ENCODE data around the gene LIPA.

Gene LIPA

GRCh38 chr10:89279421-89279869 lies 27.9 kb upstream of the LIPA start:
- Mint-ChIP-seq H3K36me3 (ENCODE audit: low read depth) (no peaks in the 10 kb centered on the region), H3K4me3 (no peak overlapping the region), H3K4me1 (ENCODE audit: low read depth) (no peaks in the 10 kb centered on the region), H3K9me3 (no peaks in the 10 kb centered on the region), H3K27me3 (no peaks in the 10 kb centered on the region), H3K27ac (no peak overlapping the region)

- no peak overlapping the region for H3K27ac Mint-ChIP-seq
Measured at GRCh38 chr10:89278900-89279392, 27.4 kb upstream of the LIPA start.

GRCh38 chr10:89278034-89278535 lies 26.5 kb upstream of the LIPA start:
- Mint-ChIP-seq H3K27me3 (no peaks in the 10 kb centered on the region), H3K36me3 (ENCODE audit: low read depth) (no peaks in the 10 kb centered on the region), H3K4me3 (no peak overlapping the region), H3K9me3 (no peaks in the 10 kb centered on the region), H3K27ac (no peak overlapping the region), H3K4me1 (ENCODE audit: low read depth) (no peaks in the 10 kb centered on the region)

More at GRCh38 chr10:89278900-89279392, 27.4 kb upstream of the LIPA start:
- Mint-ChIP-seq H3K4me1 (ENCODE audit: low read depth) (no peaks in the 10 kb centered on the region), H3K27me3 (no peaks in the 10 kb centered on the region), H3K9me3 (no peaks in the 10 kb centered on the region), H3K36me3 (ENCODE audit: low read depth) (no peaks in the 10 kb centered on the region), H3K4me3 (no peak overlapping the region)

- no peaks in the 10 kb centered on the region for H3K36me3 Mint-ChIP-seq (ENCODE audit: low read depth)
- no peaks in the 10 kb centered on the region for H3K9me3 Mint-ChIP-seq
- H3K27me3 Mint-ChIP-seq, result no peaks in the 10 kb centered on the region
- no peak overlapping the region for H3K27ac Mint-ChIP-seq
- H3K4me1 Mint-ChIP-seq (ENCODE audit: low read depth), result no peaks in the 10 kb centered on the region
- no peak overlapping the region for H3K4me3 Mint-ChIP-seq
Measured at GRCh38 chr10:89275383-89275782, 23.8 kb upstream of the LIPA start.

- H3K27me3 Mint-ChIP-seq, result no peaks in the 10 kb centered on the region
- no peaks in the 10 kb centered on the region for H3K36me3 Mint-ChIP-seq (ENCODE audit: low read depth)
- no peaks in the 10 kb centered on the region for H3K4me1 Mint-ChIP-seq (ENCODE audit: low read depth)
- H3K9me3 Mint-ChIP-seq, result no peaks in the 10 kb centered on the region
- H3K27ac Mint-ChIP-seq, result no peak overlapping the region
- H3K4me3 Mint-ChIP-seq, result no peak overlapping the region
Measured at GRCh38 chr10:89274928-89275327, 23.4 kb upstream of the LIPA start.

GRCh38 chr10:89273680-89274079 lies 22.1 kb upstream of the LIPA start:
- H3K4me3 Mint-ChIP-seq, result no peak overlapping the region
- no peaks in the 10 kb centered on the region for H3K36me3 Mint-ChIP-seq (ENCODE audit: low read depth)
- H3K4me1 Mint-ChIP-seq (ENCODE audit: low read depth), result no peaks in the 10 kb centered on the region
- no peaks in the 10 kb centered on the region for H3K9me3 Mint-ChIP-seq
- H3K27ac Mint-ChIP-seq, result no peak overlapping the region
- no peaks in the 10 kb centered on the region for H3K27me3 Mint-ChIP-seq

- H3K36me3 Mint-ChIP-seq (ENCODE audit: low read depth), result no peaks in the 10 kb centered on the region
- no peak overlapping the region for H3K27ac Mint-ChIP-seq
- no peaks in the 10 kb centered on the region for H3K4me1 Mint-ChIP-seq (ENCODE audit: low read depth)
- H3K9me3 Mint-ChIP-seq, result no peaks in the 10 kb centered on the region
- no peak overlapping the region for H3K4me3 Mint-ChIP-seq
- no peaks in the 10 kb centered on the region for H3K27me3 Mint-ChIP-seq
Measured at GRCh38 chr10:89271532-89271931, 20.0 kb upstream of the LIPA start.

GRCh38 chr10:89270153-89270483 lies 18.5 kb upstream of the LIPA start:
- Mint-ChIP-seq H3K4me1 (ENCODE audit: low read depth) (no peaks in the 10 kb centered on the region), H3K4me3 (no peak overlapping the region), H3K36me3 (ENCODE audit: low read depth) (no peaks in the 10 kb centered on the region), H3K9me3 (no peaks in the 10 kb centered on the region), H3K27me3 (no peaks in the 10 kb centered on the region), H3K27ac (no peak overlapping the region)

- no peaks in the 10 kb centered on the region for H3K36me3 Mint-ChIP-seq (ENCODE audit: low read depth)
- no peaks in the 10 kb centered on the region for H3K9me3 Mint-ChIP-seq
- no peak overlapping the region for H3K27ac Mint-ChIP-seq
- no peaks in the 10 kb centered on the region for H3K27me3 Mint-ChIP-seq
- no peaks in the 10 kb centered on the region for H3K4me1 Mint-ChIP-seq (ENCODE audit: low read depth)
- no peak overlapping the region for H3K4me3 Mint-ChIP-seq
Measured at GRCh38 chr10:89269433-89270152, 18.0 kb upstream of the LIPA start.

GRCh38 chr10:89266721-89267453 lies 15.3 kb upstream of the LIPA start:
- Mint-ChIP-seq H3K9me3 (no peaks in the 10 kb centered on the region), H3K4me3 (no peak overlapping the region), H3K36me3 (ENCODE audit: low read depth) (no peaks in the 10 kb centered on the region), H3K27me3 (no peaks in the 10 kb centered on the region), H3K4me1 (ENCODE audit: low read depth) (no peaks in the 10 kb centered on the region), H3K27ac (no peak overlapping the region)

GRCh38 chr10:89263531-89263930 lies 12.0 kb upstream of the LIPA start:
- no peaks in the 10 kb centered on the region for H3K36me3 Mint-ChIP-seq (ENCODE audit: low read depth)
- peaks cover 6% of the 10 kb centered on the region for H3K4me1 Mint-ChIP-seq (ENCODE audit: low read depth)
- peaks cover 6% of the 10 kb centered on the region for H3K27me3 Mint-ChIP-seq
- no peak overlapping the region for H3K4me3 Mint-ChIP-seq
- H3K9me3 Mint-ChIP-seq, result no peaks in the 10 kb centered on the region
- no peak overlapping the region for H3K27ac Mint-ChIP-seq

GRCh38 chr10:89263091-89263490 lies 11.5 kb upstream of the LIPA start:
- Mint-ChIP-seq H3K36me3 (ENCODE audit: low read depth) (no peaks in the 10 kb centered on the region), H3K4me3 (no peak overlapping the region), H3K27ac (no peak overlapping the region)

GRCh38 chr10:89262086-89263051 lies 10.8 kb upstream of the LIPA start:
- no peak overlapping the region for H3K4me3 Mint-ChIP-seq
- H3K4me1 Mint-ChIP-seq (ENCODE audit: low read depth), result peaks cover 6% of the 10 kb centered on the region
- no peaks in the 10 kb centered on the region for H3K36me3 Mint-ChIP-seq (ENCODE audit: low read depth)
- no peak overlapping the region for H3K27ac Mint-ChIP-seq
- peaks cover 11% of the 10 kb centered on the region for H3K27me3 Mint-ChIP-seq
- H3K9me3 Mint-ChIP-seq, result no peaks in the 10 kb centered on the region

More at GRCh38 chr10:89263091-89263490, 11.5 kb upstream of the LIPA start:
- H3K9me3 Mint-ChIP-seq, result no peaks in the 10 kb centered on the region
- peaks cover 6% of the 10 kb centered on the region for H3K4me1 Mint-ChIP-seq (ENCODE audit: low read depth)
- peaks cover 6% of the 10 kb centered on the region for H3K27me3 Mint-ChIP-seq

- peaks cover 19% of the 10 kb centered on the region for H3K4me1 Mint-ChIP-seq (ENCODE audit: low read depth)
- no peak overlapping the region for H3K27ac Mint-ChIP-seq
- H3K36me3 Mint-ChIP-seq (ENCODE audit: low read depth), result peaks cover 11% of the 10 kb centered on the region
- peaks cover 17% of the 10 kb centered on the region for H3K27me3 Mint-ChIP-seq
- H3K9me3 Mint-ChIP-seq, result peaks cover 12% of the 10 kb centered on the region
- H3K4me3 Mint-ChIP-seq, result no peak overlapping the region
Measured at GRCh38 chr10:89258881-89259280, 7.3 kb upstream of the LIPA start.

Data from stimulated activated naive CD8-positive, alpha-beta T cell treated with anti-CD3 and anti-CD28 coated beads, Interleukin-15, Interleukin-2, amounts not matched to agents 100 ng/mL and 50 ng/mL, for 24 hours (primary cell).